Measurements from ENCODE around the gene ACOX1. TPM values are rescaled to one million over a fixed set of nuclear protein-coding genes. Genes with fewer than 3 reads are reported as not detected.

Gene ACOX1
- total and polyA plus RNA-seq, 2 of the 13 experiments (the other 11 are each of a cell fraction or from before 2014, with no cell fraction given), result 86.4 to 120 TPM

DNA sequence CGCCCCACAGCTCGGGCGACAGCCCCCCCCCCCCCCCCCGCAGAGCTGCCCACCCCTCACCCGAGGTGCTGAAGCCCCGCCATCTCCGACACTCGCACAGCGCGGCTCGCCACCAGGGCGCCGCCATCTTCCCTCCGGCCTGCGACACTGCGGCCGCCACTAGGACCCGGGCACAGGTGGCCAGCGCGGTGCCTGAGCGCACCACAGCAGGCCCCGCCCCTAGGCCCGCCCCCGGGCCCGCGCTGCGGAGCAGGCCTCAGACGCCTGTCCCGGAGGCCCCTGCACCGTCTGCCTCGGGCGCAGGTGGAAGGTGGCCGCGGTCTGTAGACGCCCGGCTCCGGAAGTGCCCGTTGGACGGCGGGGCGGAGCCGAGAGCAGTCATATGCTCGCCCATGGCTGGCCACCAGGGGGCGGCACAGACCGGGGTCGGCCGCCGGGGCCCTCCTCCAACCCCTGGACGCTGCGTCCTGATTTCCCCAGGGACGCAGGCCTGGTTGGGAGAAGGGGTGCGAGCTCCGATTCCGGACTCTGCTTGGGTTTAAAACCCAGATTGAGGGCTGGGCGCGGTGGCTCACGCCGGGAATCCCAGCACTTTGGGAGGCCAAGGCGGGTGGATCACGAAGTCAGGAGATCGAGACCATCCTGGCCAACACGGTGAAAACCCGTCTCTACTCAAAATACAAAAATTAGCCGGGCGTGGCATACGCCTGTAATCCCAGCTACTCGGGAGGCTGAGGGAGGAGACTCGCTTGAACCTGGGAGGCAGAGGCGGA, 74.0 kb downstream of the ACOX1 start, which contains the start of gene MRPL38 (continued):
- TF ChIP-seq, protein P1, sequence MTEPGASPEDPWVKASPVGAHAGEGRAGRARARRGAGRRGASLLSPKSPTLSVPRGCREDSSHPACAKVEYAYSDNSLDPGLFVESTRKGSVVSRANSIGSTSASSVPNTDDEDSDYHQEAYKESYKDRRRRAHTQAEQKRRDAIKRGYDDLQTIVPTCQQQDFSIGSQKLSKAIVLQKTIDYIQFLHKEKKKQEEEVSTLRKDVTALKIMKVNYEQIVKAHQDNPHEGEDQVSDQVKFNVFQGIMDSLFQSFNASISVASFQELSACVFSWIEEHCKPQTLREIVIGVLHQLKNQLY (CRISPR knock-in tag; IDR thresholded peaks at IDR 0.05), result peak; percentile 88
- TF ChIP-seq SOX13 (IDR thresholded peaks at IDR 0.05) (peak; percentile 2; the same call in 1 of the 2 replicates), SOX13 (CRISPR knock-in tag; conservative IDR thresholded peaks at IDR 0.05 in 1 of 2, IDR thresholded peaks at IDR 0.05 in 1 of 2) (peak in 1 of 2 experiments; percentile 75; a peak in 2 of 4 replicates), TEAD3 (CRISPR knock-in tag; optimal IDR thresholded peaks at IDR 0.05; ENCODE audit: borderline replicate concordance) (peak; percentile 91)

- CTCF ChIA-PET (ENCODE audit: low intra/inter-chr PET ratio, low total read pairs), result no interaction called here
- no TSS peak for BruUV-seq (replicated peaks)
- no peaks in the 10 kb centered on the region; a peak in 1 of 5 replicates for H3K27me3 ChIP-seq (ENCODE audit: control insufficient read depth in 1 of 2, insufficient read depth in 2 of 2, low read length in 2 of 2)
- H3K36me3 ChIP-seq (replicated peaks in 1 of 2; ENCODE audit: control insufficient read depth in 1 of 2, insufficient read depth in 2 of 2, low read length in 2 of 2), result peaks cover 28 to 53% of the 10 kb centered on the region in 2 experiments
- H3K79me2 ChIP-seq (ENCODE audit: insufficient read depth, low read length), result peaks cover 19% of the 10 kb centered on the region
- POLR2A ChIA-PET, result interaction anchor here (0.5 to 7.7 kb wide), 5 partner anchors 10 to 101 kb away, joined by 4 to 95 read pairs (median 55); partner anchors contain the start of genes TRIM47 and WBP2
- no peak for TF ChIP-seq FOXK1 (CRISPR knock-in tag; IDR thresholded peaks at IDR 0.05; ENCODE audit: borderline replicate concordance, low read depth)
- TF ChIP-seq ZFP91 (CRISPR knock-in tag; IDR thresholded peaks at IDR 0.05; ENCODE audit: borderline replicate concordance), result 0 out of 2 replicates have a peak, but pooled peaks have one; percentile 9
- H3K4me3 ChIP-seq (replicated peaks in 1 of 3; ENCODE audit: insufficient read depth in 1 of 3, low read depth in 2 of 3, low read length in 3 of 3), result no peak overlapping the region
- 97% methylated on average over 6 of the region's 6 CpGs for WGBS (ENCODE audit: low lambda C conversion rate)
- no peak for DNase-seq (ENCODE audit: low spot score)
- in situ Hi-C loops (cut with HindIII; ENCODE audit: extremely low pct_ligation_motif_present, low pct_unique_long_range_greater_than_20kb), result no loop called here
- H2AFZ ChIP-seq (ENCODE audit: low read length), result no peak overlapping the region
- H3K4me2 ChIP-seq (ENCODE audit: low read depth, low read length), result no peak overlapping the region
- no peak for FAIRE-seq
- no peak for ATAC-seq
- H4K20me1 ChIP-seq (ENCODE audit: insufficient read depth, low read length), result no peaks in the 10 kb centered on the region
- peaks cover 38% of the 10 kb centered on the region for H3K4me1 ChIP-seq (ENCODE audit: insufficient read depth, low read length)
- no peaks in the 10 kb centered on the region for H3K9me3 ChIP-seq (ENCODE audit: low read length)
- H3K9ac ChIP-seq (ENCODE audit: insufficient read depth, low read depth, low read length), result no peak overlapping the region
- intact Hi-C loops (cut with micrococcal nuclease; ENCODE audit: unreplicated experiment), result no loop called here
- no peak overlapping the region for H3K27ac ChIP-seq (ENCODE audit: extremely low read length, insufficient read depth, low read length)
These were observed 76.6 kb downstream of the ACOX1 start for GRCh38 chr17:75902406-75902805.
